GM19468 (cell line): Measurements from ENCODE around the gene ADCY10.

Experiments used
- ATAC-seq: cut with Tn5 transposase; IDR thresholded peaks from one replicate; pipeline ENCODE4 v1.9.1; 2021; ENCODE audit warnings: mild to moderate bottlenecking, moderate library complexity, moderate number of reproducible peaks; ENCODE audit not compliant: unreplicated experiment; ENCODE audit errors: extremely low read depth

The ADCY10 gene

GRCh38 chr1:167927046-167927754, 13.3 kb upstream of the ADCY10 start:
- ATAC-seq, result peak; percentile 21

- ATAC-seq, result no peak
These were observed 12.6 kb upstream of the ADCY10 start for GRCh38 chr1:167926486-167926997.

- no peak for ATAC-seq
These were observed 10.8 kb upstream of the ADCY10 start for GRCh38 chr1:167924543-167925231.

GRCh38 chr1:167924102-167924501, 10.2 kb upstream of the ADCY10 start:
- ATAC-seq, result no peak

GRCh38 chr1:167923324-167924056, 9.6 kb upstream of the ADCY10 start:
- ATAC-seq, result no peak

GRCh38 chr1:167922611-167923074, 8.7 kb upstream of the ADCY10 start:
- no peak for ATAC-seq

GRCh38 chr1:167922023-167922422, 8.1 kb upstream of the ADCY10 start:
- ATAC-seq, result no peak

GRCh38 chr1:167916766-167917511, 3.0 kb upstream of the ADCY10 start:
- no peak for ATAC-seq

- no peak for ATAC-seq
These were observed 1.6 kb upstream of the ADCY10 start for GRCh38 chr1:167915569-167915968.

GRCh38 chr1:167912294-167912693, 1.6 kb downstream of the ADCY10 start:
- ATAC-seq, result no peak

- no peak for ATAC-seq
These were observed 2.5 kb downstream of the ADCY10 start for GRCh38 chr1:167911413-167911812.

- ATAC-seq, result no peak
These were observed 3.4 kb downstream of the ADCY10 start for GRCh38 chr1:167910530-167910929.

GRCh38 chr1:167909691-167910180, 4.2 kb downstream of the ADCY10 start:
- no peak for ATAC-seq

GRCh38 chr1:167905671-167906070, 8.3 kb downstream of the ADCY10 start:
- no peak for ATAC-seq

GRCh38 chr1:167905182-167905581, 8.8 kb downstream of the ADCY10 start:
- no peak for ATAC-seq

GRCh38 chr1:167904652-167905130, 9.2 kb downstream of the ADCY10 start:
- no peak for ATAC-seq

GRCh38 chr1:167900907-167901306, 13.0 kb downstream of the ADCY10 start:
- ATAC-seq, result no peak

GRCh38 chr1:167899253-167899681, 14.7 kb downstream of the ADCY10 start:
- ATAC-seq, result peak; percentile 84

GRCh38 chr1:167898578-167899222, 15.2 kb downstream of the ADCY10 start:
- no peak for ATAC-seq
